ENCODE results near the gene HERC4.
A peak's percentile ranks its signal among the peaks of the same experiment; 100 is the strongest.

The HERC4 gene

DNA sequence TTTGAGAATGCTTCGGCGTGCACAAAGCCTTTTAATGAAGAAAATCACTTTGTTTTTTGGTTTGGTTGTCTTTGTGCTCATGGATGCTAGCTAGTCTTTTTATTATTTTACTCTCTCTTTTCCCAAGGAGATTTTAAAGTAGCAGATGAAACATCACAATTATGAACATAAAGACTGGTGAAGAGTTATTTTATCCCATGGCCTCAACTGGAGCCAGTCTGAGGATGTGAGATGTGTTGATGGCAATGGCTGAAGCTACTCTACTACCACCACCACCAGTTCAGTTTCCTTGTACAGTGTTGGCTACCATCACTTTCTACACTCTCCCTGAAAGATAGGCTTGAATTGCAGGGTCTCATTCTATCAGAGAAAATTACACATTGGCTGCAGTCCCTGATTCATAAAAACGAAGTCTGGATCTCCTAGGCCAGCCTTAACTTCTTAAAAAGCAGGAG, 494 bp upstream of the HERC4 start:
- H3K4me1 ChIP-seq (ENCODE audit: control insufficient read depth in 1 of 2, insufficient read depth in 2 of 2, low read length in 2 of 2) = peaks cover 9 to 24% of the 10 kb centered on the region in 2 donors
- no peaks in the 10 kb centered on the region for H3K9me3 ChIP-seq (ENCODE audit: control insufficient read depth in 1 of 2, low read length in 2 of 2)
- no peaks in the 10 kb centered on the region for H3K27me3 ChIP-seq (ENCODE audit: low read depth, low read length)
- H3K4me3 ChIP-seq (ENCODE audit: low read depth in 1 of 2, low read length in 2 of 2) = peak overlapping the region; percentile 47 to 58
- H3K36me3 ChIP-seq (ENCODE audit: control insufficient read depth in 1 of 2, insufficient read depth in 2 of 2, low read length in 2 of 2) = peaks cover 0 to 9% of the 10 kb centered on the region in 2 donors
- H3K27ac ChIP-seq (ENCODE audit: low read length) = peak overlapping the region; percentile 28

DNA sequence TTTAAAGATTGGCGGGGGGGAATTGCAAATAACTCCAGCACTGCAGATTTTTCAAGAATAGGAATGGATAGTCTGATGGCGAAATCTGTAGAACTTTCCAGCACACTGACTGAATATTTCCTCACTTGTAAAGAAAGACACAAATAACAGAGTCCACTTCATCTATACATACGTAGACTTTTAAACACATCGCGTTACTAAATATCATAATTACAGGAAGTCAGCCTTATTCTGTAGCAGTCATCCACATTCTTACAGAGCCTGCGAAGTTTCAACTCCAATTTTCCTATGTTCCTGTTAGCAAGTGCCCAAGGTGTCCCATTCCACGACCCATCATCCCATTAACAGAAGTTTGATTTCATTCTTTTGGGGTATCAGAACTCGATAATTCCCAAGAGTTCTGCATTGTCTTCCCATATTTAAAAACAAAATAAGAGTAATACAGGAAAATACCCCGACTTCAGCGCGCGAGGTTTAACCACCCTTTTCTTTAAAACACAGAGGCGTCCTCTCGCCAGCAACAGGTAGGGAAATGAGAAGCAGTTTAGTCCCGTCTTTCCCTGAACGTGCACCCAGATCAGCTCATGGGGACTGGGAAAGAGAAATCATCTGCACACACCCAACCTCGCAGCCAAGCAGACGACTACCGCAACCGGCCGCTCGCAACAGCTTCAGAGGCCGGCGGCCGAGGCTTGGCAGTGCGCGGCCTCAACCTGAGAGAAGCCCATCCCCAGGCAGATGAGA, 880 bp downstream of the HERC4 start:
- Histone ChIP-seq H3K4me3 (ENCODE audit: low read depth in 1 of 2, low read length in 2 of 2) (peak overlapping the region; percentile 78 to 98), H3K27me3 (ENCODE audit: low read depth, low read length) (no peaks in the 10 kb centered on the region), H3K4me1 (ENCODE audit: control insufficient read depth in 1 of 2, insufficient read depth in 2 of 2, low read length in 2 of 2) (peaks cover 9 to 24% of the 10 kb centered on the region in 2 donors), H3K27ac (ENCODE audit: low read length) (peak overlapping the region; percentile 95), H3K9me3 (ENCODE audit: control insufficient read depth in 1 of 2, low read length in 2 of 2) (no peaks in the 10 kb centered on the region), H3K36me3 (ENCODE audit: control insufficient read depth in 1 of 2, insufficient read depth in 2 of 2, low read length in 2 of 2) (peaks cover 4 to 9% of the 10 kb centered on the region in 2 donors)

DNA sequence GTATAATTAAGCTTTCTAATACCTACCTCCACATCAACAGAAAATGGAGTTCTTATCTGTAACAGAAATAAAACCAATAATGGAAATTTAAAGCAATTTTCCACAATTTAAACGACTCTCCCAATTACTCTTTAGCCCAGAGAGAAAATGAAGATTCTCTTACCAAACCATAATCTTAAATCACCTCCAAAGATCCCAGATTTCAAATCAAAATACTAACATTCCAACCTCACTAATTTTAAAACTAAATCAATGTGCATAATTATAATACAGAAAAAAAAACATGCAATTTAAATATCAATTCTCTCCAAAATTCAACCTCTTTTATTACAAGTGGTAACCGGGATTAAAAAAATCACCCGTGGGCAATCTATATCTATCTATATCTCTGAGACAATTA, 1.5 kb downstream of the HERC4 start:
- peak overlapping the region; percentile 95 for H3K27ac ChIP-seq (ENCODE audit: low read length)
- peaks cover 9 to 24% of the 10 kb centered on the region in 2 donors for H3K4me1 ChIP-seq (ENCODE audit: control insufficient read depth in 1 of 2, insufficient read depth in 2 of 2, low read length in 2 of 2)
- no peaks in the 10 kb centered on the region for H3K9me3 ChIP-seq (ENCODE audit: control insufficient read depth in 1 of 2, low read length in 2 of 2)
- peak overlapping the region; percentile 78 to 98 for H3K4me3 ChIP-seq (ENCODE audit: low read depth in 1 of 2, low read length in 2 of 2)
- no peaks in the 10 kb centered on the region for H3K27me3 ChIP-seq (ENCODE audit: low read depth, low read length)
- peaks cover 4 to 9% of the 10 kb centered on the region in 2 donors for H3K36me3 ChIP-seq (ENCODE audit: control insufficient read depth in 1 of 2, insufficient read depth in 2 of 2, low read length in 2 of 2)

DNA sequence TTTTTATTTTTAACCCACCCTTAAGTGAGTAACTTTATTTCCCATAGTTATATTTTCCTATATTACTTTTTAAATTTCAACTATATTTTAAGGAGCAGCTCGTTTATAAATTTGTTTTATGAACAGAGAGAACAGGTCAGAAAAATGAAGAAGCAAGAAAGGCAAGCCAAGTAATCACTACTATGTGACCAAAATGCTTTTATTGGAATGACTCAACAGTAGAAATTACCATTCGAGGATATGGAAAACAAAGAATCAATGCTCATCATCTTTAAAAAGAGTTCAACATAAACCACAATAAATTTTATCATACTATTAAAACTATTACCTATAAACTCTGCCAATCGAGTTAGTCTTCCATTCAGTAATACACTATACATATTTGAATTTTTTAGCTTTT, 7.6 kb downstream of the HERC4 start:
- H3K27me3 ChIP-seq (ENCODE audit: low read depth, low read length) = no peaks in the 10 kb centered on the region
- H3K4me1 ChIP-seq (ENCODE audit: control insufficient read depth in 1 of 2, insufficient read depth in 2 of 2, low read length in 2 of 2) = peaks cover 0 to 14% of the 10 kb centered on the region in 2 donors
- no peaks in the 10 kb centered on the region for H3K9me3 ChIP-seq (ENCODE audit: control insufficient read depth in 1 of 2, low read length in 2 of 2)
- H3K4me3 ChIP-seq (ENCODE audit: low read depth in 1 of 2, low read length in 2 of 2) = no peak overlapping the region
- peaks cover 6 to 11% of the 10 kb centered on the region in 2 donors for H3K36me3 ChIP-seq (ENCODE audit: control insufficient read depth in 1 of 2, insufficient read depth in 2 of 2, low read length in 2 of 2)
- no peak overlapping the region for H3K27ac ChIP-seq (ENCODE audit: low read length)

DNA sequence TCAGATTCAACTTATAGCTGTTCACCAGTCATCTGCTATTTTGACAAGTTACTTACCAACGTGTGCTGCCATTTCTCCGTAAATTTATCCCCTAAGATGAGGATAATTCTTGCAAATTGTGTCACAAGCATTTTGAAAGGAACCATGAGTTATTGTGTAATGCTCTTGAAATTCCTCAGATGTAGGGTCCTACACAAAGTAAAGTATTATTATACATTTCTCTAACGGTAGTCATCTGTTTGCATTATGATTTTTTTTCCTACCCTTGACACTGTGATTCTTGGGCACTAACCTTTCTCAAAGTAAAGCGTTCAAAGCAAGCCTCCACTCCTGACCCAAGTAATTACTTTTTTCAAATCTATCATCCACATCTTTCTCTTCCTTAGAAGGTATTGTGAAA, 8.1 kb downstream of the HERC4 start:
- Histone ChIP-seq H3K4me3 (ENCODE audit: low read depth in 1 of 2, low read length in 2 of 2) (no peak overlapping the region), H3K4me1 (ENCODE audit: control insufficient read depth in 1 of 2, insufficient read depth in 2 of 2, low read length in 2 of 2) (peaks cover 0 to 14% of the 10 kb centered on the region in 2 donors), H3K36me3 (ENCODE audit: control insufficient read depth in 1 of 2, insufficient read depth in 2 of 2, low read length in 2 of 2) (peaks cover 6 to 11% of the 10 kb centered on the region in 2 donors), H3K27me3 (ENCODE audit: low read depth, low read length) (no peaks in the 10 kb centered on the region), H3K9me3 (ENCODE audit: control insufficient read depth in 1 of 2, low read length in 2 of 2) (no peaks in the 10 kb centered on the region), H3K27ac (ENCODE audit: low read length) (no peak overlapping the region)

DNA sequence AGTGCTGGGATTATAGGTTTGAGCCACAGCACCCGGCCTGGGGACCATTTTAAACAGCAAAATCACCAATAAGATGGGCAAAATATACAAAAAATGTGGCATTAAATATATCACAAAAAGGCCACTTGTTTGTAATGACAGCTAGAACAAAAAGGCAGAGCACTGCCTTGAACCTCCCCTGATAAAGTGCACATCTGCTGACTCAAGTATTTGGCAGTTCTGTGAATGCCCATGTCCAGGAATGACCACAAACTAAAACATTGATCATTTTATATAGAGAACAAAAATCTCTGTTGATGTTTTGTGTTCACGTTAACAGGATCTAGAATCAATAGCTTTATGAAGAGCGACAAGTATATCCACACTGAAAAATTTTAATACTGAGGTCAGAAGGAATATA, 21.5 kb downstream of the HERC4 start:
- Histone ChIP-seq H3K4me1 (ENCODE audit: control insufficient read depth in 1 of 2, insufficient read depth in 2 of 2, low read length in 2 of 2) (no peaks in the 10 kb centered on the region), H3K27me3 (ENCODE audit: low read depth, low read length) (no peaks in the 10 kb centered on the region), H3K36me3 (ENCODE audit: control insufficient read depth in 1 of 2, insufficient read depth in 2 of 2, low read length in 2 of 2) (no peaks in the 10 kb centered on the region), H3K27ac (ENCODE audit: low read length) (no peak overlapping the region), H3K9me3 (ENCODE audit: control insufficient read depth in 1 of 2, low read length in 2 of 2) (no peaks in the 10 kb centered on the region), H3K4me3 (ENCODE audit: low read depth in 1 of 2, low read length in 2 of 2) (no peak overlapping the region)

DNA sequence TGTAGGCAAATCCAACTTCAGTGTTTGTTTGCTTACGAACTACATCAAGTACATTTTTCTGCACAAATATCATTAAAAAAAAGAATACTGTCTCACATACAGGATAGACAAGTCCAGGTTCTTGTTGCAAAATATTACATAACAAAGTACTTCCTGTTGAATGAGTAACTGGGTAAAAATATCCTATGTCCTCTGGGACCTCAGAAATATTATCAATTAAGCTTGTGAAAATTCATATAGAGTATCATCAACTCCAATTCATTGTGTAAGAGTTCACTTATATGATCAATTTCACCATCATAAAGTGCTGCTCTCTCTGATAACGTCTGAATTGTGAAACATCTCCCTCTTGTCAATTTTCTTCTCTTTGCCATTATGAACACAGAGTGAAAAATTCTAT, 22.6 kb downstream of the HERC4 start:
- Histone ChIP-seq H3K4me3 (ENCODE audit: low read depth in 1 of 2, low read length in 2 of 2) (no peak overlapping the region), H3K4me1 (ENCODE audit: control insufficient read depth in 1 of 2, insufficient read depth in 2 of 2, low read length in 2 of 2) (no peaks in the 10 kb centered on the region), H3K9me3 (ENCODE audit: control insufficient read depth in 1 of 2, low read length in 2 of 2) (no peaks in the 10 kb centered on the region), H3K27ac (ENCODE audit: low read length) (no peak overlapping the region), H3K36me3 (ENCODE audit: control insufficient read depth in 1 of 2, insufficient read depth in 2 of 2, low read length in 2 of 2) (no peaks in the 10 kb centered on the region), H3K27me3 (ENCODE audit: low read depth, low read length) (no peaks in the 10 kb centered on the region)

DNA sequence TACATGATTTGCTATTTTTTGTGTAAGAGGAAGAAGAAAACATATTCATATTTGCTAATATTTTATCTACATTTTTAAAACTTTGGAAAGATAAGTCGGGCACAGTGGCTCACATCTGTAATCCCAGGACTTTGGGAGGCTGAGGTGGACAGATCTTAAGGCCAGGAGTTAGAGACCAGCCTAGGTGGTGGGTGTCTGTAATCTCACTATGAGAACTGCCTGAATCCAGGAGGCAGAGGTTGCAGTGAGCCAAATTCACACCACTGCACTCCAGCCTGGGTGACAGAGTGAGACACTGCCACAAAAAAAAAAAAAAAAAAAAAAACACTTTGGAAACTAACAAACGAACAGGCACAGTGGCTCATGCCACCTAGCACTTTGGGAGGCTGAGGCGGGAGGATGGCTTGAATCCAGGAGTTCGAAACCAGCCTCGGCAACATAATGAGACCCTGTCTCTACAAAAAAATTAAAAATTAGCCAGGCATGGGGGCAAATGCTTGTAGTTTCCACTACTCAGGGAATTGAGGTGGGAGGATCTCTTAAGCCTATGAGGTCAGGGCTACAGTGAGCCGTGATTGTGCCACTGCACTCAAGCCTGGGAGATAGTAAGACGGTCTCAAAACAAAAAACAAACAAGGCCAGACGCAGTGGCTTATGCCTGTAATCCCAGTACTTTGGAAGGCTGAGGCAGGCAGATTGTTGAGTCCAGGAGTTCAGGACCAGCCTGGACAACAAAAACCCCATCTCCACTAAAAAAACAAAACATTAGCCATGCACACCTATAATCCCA, 25.6 kb downstream of the HERC4 start:
- Histone ChIP-seq H3K9me3 (ENCODE audit: control insufficient read depth in 1 of 2, low read length in 2 of 2) (no peaks in the 10 kb centered on the region), H3K4me3 (ENCODE audit: low read depth in 1 of 2, low read length in 2 of 2) (no peak overlapping the region), H3K36me3 (ENCODE audit: control insufficient read depth in 1 of 2, insufficient read depth in 2 of 2, low read length in 2 of 2) (no peaks in the 10 kb centered on the region), H3K27ac (ENCODE audit: low read length) (no peak overlapping the region), H3K27me3 (ENCODE audit: low read depth, low read length) (no peaks in the 10 kb centered on the region), H3K4me1 (ENCODE audit: control insufficient read depth in 1 of 2, insufficient read depth in 2 of 2, low read length in 2 of 2) (no peaks in the 10 kb centered on the region)

DNA sequence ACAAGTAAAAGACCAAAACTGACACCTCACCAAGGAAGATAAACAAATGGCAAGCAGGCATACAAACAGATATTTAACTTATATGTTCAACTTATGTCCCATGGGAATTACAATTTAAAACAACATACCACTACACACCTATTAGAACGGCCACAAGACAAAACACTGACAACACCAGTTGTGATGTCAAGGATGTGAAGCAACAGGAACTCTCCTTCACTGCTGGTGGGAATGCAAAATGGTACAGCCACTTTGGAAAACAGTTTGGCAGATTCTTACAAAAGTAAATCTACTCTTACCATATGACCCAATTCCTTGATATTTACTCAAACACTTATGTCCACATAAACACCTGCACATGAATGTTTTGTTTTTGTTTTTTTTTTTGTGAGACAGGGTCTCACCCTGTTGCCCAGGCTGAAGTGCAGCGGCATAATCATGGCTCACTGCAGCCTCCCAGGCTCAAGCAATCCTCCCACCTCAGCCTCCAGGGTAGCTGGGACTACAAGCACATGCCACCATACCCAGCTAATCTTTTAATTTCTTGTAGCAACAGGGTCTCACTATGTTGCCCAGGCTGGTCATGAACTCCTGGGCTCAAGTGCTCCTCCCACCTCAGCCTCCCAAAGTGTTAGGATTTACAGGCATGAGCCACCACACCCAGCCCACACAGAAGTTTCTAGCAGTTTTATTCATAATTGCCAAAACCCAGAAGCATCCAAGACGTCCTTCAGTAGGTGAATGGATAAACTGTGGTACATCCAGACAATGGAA, 27.3 kb downstream of the HERC4 start:
- Histone ChIP-seq H3K27me3 (ENCODE audit: low read depth, low read length) (no peaks in the 10 kb centered on the region), H3K9me3 (ENCODE audit: control insufficient read depth in 1 of 2, low read length in 2 of 2) (no peaks in the 10 kb centered on the region), H3K27ac (ENCODE audit: low read length) (no peak overlapping the region), H3K4me1 (ENCODE audit: control insufficient read depth in 1 of 2, insufficient read depth in 2 of 2, low read length in 2 of 2) (no peaks in the 10 kb centered on the region), H3K36me3 (ENCODE audit: control insufficient read depth in 1 of 2, insufficient read depth in 2 of 2, low read length in 2 of 2) (peaks cover 0 to 4% of the 10 kb centered on the region in 2 donors), H3K4me3 (ENCODE audit: low read depth in 1 of 2, low read length in 2 of 2) (no peak overlapping the region)

DNA sequence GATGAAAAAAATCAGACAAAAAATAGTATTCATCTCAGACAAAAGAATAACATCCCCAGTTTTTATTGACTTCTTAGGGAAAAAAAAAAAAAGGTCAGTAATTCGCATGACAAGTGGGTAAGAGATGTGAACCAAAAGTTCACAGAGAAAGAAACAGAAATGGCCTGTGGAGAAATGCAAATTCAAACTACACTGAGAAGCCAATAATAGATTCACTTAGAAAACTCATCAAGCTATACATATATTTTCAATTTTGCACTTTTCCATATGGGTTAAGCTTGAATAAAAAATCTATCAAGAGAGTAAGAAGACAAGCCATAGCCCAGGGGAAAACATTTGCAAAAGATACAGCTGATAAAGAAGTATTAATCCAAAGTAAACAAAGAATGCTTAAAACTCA, 28.0 kb downstream of the HERC4 start:
- no peaks in the 10 kb centered on the region for H3K4me1 ChIP-seq (ENCODE audit: control insufficient read depth in 1 of 2, insufficient read depth in 2 of 2, low read length in 2 of 2)
- peaks cover 0 to 4% of the 10 kb centered on the region in 2 donors for H3K36me3 ChIP-seq (ENCODE audit: control insufficient read depth in 1 of 2, insufficient read depth in 2 of 2, low read length in 2 of 2)
- H3K4me3 ChIP-seq (ENCODE audit: low read depth in 1 of 2, low read length in 2 of 2) = no peak overlapping the region
- H3K27ac ChIP-seq (ENCODE audit: low read length) = no peak overlapping the region
- H3K27me3 ChIP-seq (ENCODE audit: low read depth, low read length) = no peaks in the 10 kb centered on the region
- H3K9me3 ChIP-seq (ENCODE audit: control insufficient read depth in 1 of 2, low read length in 2 of 2) = no peaks in the 10 kb centered on the region

DNA sequence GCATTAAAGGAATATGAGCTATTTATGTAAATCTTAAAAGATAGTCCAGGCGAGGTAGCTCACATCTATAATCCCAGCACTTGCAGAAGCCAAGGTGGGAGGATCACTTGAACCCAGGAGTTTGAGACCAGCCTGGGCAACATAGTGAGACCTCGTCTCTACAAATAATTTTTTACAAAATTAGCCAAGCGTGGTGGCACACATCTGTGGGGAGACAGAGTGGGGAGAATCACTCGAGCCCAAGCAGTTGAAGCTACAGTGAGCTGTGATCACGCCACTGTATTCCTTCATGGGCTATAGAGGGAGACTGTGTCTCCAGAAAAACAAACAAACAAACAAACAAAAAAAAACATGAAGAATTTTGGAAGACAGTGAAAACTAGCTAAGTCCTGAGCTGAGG, 28.4 kb downstream of the HERC4 start:
- no peaks in the 10 kb centered on the region for H3K27me3 ChIP-seq (ENCODE audit: low read depth, low read length)
- H3K9me3 ChIP-seq (ENCODE audit: control insufficient read depth in 1 of 2, low read length in 2 of 2) = no peaks in the 10 kb centered on the region
- H3K27ac ChIP-seq (ENCODE audit: low read length) = no peak overlapping the region
- no peaks in the 10 kb centered on the region for H3K4me1 ChIP-seq (ENCODE audit: control insufficient read depth in 1 of 2, insufficient read depth in 2 of 2, low read length in 2 of 2)
- peaks cover 0 to 4% of the 10 kb centered on the region in 2 donors for H3K36me3 ChIP-seq (ENCODE audit: control insufficient read depth in 1 of 2, insufficient read depth in 2 of 2, low read length in 2 of 2)
- no peak overlapping the region for H3K4me3 ChIP-seq (ENCODE audit: low read depth in 1 of 2, low read length in 2 of 2)
